NK-92 treated with Interleukin-12 subunit alpha and Interleukin-12 subunit beta, amount 100 ng/mL, for 24 hours (cell line): ENCODE data around the gene RBMY1B.
"Not testable (repeated sequence)": the region's sequence is repeated elsewhere in the genome, so short reads cannot be mapped to it uniquely, and the experiment has no call there.

Experiments
- DNase-seq: peaks from one replicate; lab custom pipeline; 2025; lab: John Stamatoyannopoulos, UW

The RBMY1B gene

DNA sequence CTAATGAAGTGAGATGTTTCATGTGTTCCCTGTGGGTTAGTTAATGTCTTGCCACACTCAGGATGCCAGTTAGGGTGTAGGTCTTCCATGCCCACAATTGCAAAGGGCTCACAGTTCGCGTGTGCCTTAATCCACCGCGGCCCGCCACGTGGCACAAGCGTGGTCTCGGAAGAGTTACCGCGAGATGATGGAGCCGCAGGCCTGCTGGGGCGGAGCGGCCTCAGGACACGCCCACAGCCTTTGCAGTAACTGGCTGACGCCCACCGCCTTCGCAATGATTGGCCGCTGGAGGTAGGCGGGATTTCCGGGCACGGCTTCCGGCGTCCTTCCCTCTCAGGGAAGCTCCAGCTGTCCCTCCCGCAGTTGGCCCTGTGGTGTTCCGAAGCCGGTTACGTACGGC is at the start of gene RBMY1B:
TSS of gene RBMY1B (plus strand) at position 301 of the 400 bp plus-strand sequence. CDS start 2,013 bp downstream, outside the sequence.
- DNase-seq, result not testable (repeated sequence)

DNA sequence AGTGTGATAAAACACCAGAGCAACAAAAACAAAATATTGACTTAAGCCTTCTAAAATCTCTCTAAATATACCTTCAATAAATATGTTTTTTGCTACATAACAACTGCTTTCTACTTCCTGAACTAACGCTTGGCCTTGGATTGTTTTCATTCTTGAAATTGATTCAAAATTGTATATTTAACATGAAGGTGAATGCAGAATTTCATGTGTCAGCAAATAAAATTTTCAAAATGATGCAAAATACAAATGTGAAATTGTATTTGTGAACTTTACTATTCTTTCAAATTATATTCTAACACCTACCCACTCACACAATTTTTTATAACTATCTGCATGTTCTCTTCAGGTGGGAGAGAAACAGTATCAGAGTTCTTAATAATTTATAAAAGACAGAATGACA is 48.2 kb upstream of the RBMY1B start:
- DNase-seq, result not testable (repeated sequence)

DNA sequence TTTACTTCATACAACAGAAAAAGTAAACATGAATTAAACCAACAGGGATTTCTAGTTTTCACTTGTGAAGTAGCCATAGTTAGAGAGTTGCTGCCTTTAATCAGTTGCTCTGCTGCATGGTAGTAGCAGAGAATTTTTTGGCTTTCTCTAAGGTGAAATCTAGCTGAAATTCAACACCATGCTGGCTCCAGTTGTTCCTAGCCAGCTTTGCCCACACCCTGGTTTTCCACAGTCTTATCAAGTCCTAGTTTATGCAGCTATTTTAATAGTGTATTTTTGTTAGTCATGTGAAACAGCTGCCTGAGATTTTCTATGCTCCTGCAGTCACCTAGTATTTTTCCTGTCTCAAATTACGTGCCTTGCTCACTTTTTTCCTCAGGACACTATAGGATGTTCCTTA is 28.2 kb upstream of the RBMY1B start:
- no peak for DNase-seq

DNA sequence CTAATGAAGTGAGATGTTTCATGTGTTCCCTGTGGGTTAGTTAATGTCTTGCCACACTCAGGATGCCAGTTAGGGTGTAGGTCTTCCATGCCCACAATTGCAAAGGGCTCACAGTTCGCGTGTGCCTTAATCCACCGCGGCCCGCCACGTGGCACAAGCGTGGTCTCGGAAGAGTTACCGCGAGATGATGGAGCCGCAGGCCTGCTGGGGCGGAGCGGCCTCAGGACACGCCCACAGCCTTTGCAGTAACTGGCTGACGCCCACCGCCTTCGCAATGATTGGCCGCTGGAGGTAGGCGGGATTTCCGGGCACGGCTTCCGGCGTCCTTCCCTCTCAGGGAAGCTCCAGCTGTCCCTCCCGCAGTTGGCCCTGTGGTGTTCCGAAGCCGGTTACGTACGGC is 23.4 kb downstream of the RBMY1B start, which contains the start of gene RBMY1A1:
TSS of gene RBMY1A1 (plus strand) at position 301 of the 400 bp plus-strand sequence. CDS start 2,013 bp downstream, outside the sequence.
- DNase-seq, result not testable (repeated sequence)

DNA sequence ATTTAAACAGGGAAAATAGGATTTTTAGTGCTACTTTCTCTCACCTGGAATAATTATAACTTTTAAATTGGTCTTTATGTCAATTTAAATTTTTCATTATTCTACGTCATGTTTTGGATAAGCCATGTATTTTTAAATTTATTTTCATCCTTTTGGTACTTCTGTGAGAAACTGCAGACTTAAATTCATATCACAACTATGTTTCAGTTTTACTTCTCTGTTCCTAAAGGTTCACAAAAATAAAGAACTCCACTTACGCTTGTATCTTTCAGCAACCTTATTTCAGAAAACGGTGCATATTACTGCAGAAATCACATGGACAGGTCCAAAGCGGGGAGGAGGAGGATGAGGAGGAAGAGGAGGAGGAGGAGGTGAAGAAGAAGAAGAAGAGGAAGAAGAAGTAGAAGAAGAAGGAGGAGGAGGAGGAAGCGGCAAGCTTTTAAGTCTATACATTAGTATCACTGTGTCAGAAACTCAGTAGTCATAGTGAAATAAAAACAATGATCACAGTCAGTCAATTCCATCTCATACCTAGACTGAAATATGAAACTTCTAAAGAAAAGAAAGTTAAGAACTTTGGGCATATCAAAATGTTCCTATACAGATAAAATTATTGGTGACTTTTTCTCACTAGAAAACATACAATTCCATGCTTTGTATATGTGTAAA is 48.3 kb downstream of the RBMY1B start:
- DNase-seq, result not testable (repeated sequence)
